Astrocyte of the hippocampus (primary cell): ENCODE measurements around the gene NOTO.

Experiments
- DNase-seq: peaks from one replicate; pipeline ENCODE4 v3.0.0; 2011; ENCODE audit warnings: low read depth, low spot score

NOTO gene

GRCh38 chr2:73200281-73200680, 2.1 kb upstream of the NOTO start:
- peak; percentile 29 for DNase-seq

- peak; percentile 22 for DNase-seq
Measured at GRCh38 chr2:73203055-73203681, 794 bp downstream of the NOTO start.

GRCh38 chr2:73205611-73206010, 3.2 kb downstream of the NOTO start:
- peak; percentile 50 for DNase-seq

- DNase-seq: no peak
Measured at GRCh38 chr2:73208258-73208657, 5.9 kb downstream of the NOTO start.

GRCh38 chr2:73210019-73210418, 7.6 kb downstream of the NOTO start:
- DNase-seq: no peak

- no peak for DNase-seq
Measured at GRCh38 chr2:73210696-73211095, 8.3 kb downstream of the NOTO start.

GRCh38 chr2:73212098-73212447, 9.7 kb downstream of the NOTO start:
- DNase-seq: no peak

GRCh38 chr2:73212448-73213176, 10.2 kb downstream of the NOTO start:
- peak; percentile 92 for DNase-seq

- DNase-seq: peak; percentile 91
Measured at GRCh38 chr2:73214120-73215035, 12.0 kb downstream of the NOTO start, which contains the start of gene SMYD5. Gene SMYD5 (plus strand): TSS chr2:73214245. CDS start chr2:73214267, 22 bp downstream.

GRCh38 chr2:73215254-73215653, 12.9 kb downstream of the NOTO start:
- no peak for DNase-seq

GRCh38 chr2:73217160-73217559, 14.8 kb downstream of the NOTO start:
- DNase-seq: no peak

GRCh38 chr2:73217826-73218225, 15.5 kb downstream of the NOTO start:
- no peak for DNase-seq

GRCh38 chr2:73218298-73218697, 15.9 kb downstream of the NOTO start:
- peak; percentile 56 for DNase-seq

- DNase-seq: no peak
Measured at GRCh38 chr2:73223821-73224220, 21.4 kb downstream of the NOTO start.

- DNase-seq: no peak
Measured at GRCh38 chr2:73225513-73226360, 23.4 kb downstream of the NOTO start.

- DNase-seq: no peak
Measured at GRCh38 chr2:73227086-73227485, 24.7 kb downstream of the NOTO start.

GRCh38 chr2:73228631-73229030, 26.3 kb downstream of the NOTO start:
- no peak for DNase-seq

GRCh38 chr2:73232403-73233153, 30.2 kb downstream of the NOTO start:
- DNase-seq: no peak

- peak; percentile 100 for DNase-seq
Measured at GRCh38 chr2:73233154-73233931, 31.0 kb downstream of the NOTO start, which contains the start of gene PRADC1. Gene PRADC1 (minus strand): TSS chr2:73233239. CDS start chr2:73233160, 79 bp downstream.
